EH (cell line): ENCODE data around the gene NUB1.

ENCODE experiments used
- DNase-seq: peaks from one replicate; pipeline ENCODE4 v3.0.0-alpha.2; 2015; ENCODE audit warnings: low read depth

NUB1 gene

GRCh38 chr7:151425670-151426440 lies 84.2 kb downstream of the NUB1 start:
- peak; percentile 80 for DNase-seq

DNA sequence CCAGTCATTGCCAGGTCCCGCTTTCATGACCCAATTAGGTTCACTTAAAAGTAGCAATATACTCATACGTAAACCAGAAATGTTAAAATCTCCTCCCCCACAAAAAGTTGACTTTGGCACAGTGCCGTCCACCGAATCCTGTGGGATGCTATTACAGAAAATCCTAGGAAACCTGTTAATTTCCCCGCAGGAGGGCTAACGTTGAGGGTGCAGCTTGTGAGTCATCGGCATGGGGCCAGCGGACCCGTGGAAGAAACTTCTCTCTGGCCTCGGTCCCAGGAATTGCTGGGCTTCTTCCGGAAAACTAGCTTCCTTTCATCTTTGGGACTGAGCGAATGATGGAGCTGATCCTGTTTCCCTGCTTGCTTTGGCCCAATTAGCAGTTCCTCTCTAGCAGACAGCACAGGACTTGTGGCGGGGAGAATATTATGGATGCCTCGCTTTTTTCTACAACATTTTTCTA lies 84.9 kb downstream of the NUB1 start:
- peak; percentile 97 for DNase-seq

GRCh38 chr7:151426904-151427704 lies 85.5 kb downstream of the NUB1 start:
- DNase-seq = no peak

- DNase-seq = no peak
Observed at GRCh38 chr7:151427705-151428377, 86.2 kb downstream of the NUB1 start.
